ENCODE results near the gene NUB1.

The NUB1 gene

DNA sequence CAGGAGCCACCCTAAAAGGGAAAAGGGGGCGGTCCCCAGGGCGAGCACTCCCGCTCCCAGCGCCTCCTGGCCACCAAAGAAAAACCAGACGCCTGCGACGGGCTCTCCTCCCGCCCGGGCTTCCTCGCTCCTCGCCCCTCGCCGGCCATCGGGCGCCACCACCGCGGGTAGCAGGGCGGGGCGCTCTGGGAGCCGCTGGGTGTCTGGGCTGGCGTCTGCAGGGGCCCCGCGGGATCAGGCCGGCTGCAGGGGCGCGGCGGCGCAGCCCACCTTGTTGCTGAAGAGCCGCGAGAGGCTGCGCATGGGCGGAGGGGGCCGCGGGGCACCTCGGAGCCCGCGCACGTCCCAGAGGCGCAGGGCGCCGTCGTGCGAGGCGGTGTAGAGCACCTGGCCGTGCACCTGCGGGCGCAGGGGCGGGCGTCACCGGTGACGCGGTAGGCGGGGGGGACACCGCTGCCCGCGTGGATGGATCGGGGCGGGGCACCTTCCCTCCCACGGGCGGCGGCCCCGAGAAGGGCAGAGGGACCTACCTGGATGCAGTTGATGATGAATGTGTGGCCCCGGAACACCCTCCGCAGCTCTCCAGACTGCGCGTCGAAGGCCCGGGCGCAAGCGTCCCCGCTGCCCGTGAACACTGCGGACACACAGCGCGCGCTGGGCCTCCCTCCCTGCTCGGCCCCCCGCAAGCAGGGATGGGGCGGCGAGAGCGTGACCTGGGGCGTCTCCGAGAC lies 39.9 kb downstream of the NUB1 start:
- no peak overlapping the region for H3K4me3 ChIP-seq (ENCODE audit: low read depth in 1 of 2, low read length in 2 of 2)
- no peaks in the 10 kb centered on the region for H3K79me2 ChIP-seq (ENCODE audit: insufficient read depth, low read length)
- ATAC-seq (ENCODE audit: insufficient read depth, low read depth) (no peak), DNase-seq (no peak)
- H4K20me1 ChIP-seq (ENCODE audit: insufficient read depth, low read length): no peaks in the 10 kb centered on the region
- no peak overlapping the region for H3K4me2 ChIP-seq (ENCODE audit: insufficient read depth, low read length)
- no peaks in the 10 kb centered on the region for H3K27me3 ChIP-seq (ENCODE audit: insufficient read depth, low read length, poor library complexity)
- H2AFZ ChIP-seq (ENCODE audit: low read depth, low read length): no peak overlapping the region
- TF ChIP-seq, protein P1, sequence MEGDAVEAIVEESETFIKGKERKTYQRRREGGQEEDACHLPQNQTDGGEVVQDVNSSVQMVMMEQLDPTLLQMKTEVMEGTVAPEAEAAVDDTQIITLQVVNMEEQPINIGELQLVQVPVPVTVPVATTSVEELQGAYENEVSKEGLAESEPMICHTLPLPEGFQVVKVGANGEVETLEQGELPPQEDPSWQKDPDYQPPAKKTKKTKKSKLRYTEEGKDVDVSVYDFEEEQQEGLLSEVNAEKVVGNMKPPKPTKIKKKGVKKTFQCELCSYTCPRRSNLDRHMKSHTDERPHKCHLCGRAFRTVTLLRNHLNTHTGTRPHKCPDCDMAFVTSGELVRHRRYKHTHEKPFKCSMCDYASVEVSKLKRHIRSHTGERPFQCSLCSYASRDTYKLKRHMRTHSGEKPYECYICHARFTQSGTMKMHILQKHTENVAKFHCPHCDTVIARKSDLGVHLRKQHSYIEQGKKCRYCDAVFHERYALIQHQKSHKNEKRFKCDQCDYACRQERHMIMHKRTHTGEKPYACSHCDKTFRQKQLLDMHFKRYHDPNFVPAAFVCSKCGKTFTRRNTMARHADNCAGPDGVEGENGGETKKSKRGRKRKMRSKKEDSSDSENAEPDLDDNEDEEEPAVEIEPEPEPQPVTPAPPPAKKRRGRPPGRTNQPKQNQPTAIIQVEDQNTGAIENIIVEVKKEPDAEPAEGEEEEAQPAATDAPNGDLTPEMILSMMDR (IDR thresholded peaks at IDR 0.05; ENCODE audit: borderline replicate concordance, extremely low read depth, low read length, poor library complexity, severe bottlenecking): no peak
- no peak for TF ChIP-seq EZH2 (IDR thresholded peaks at IDR 0.05; ENCODE audit: borderline replicate concordance, low read depth, low read length, severe bottlenecking)
- no peaks in the 10 kb centered on the region for H3K9me3 ChIP-seq (ENCODE audit: insufficient read depth, low read length, severe bottlenecking)
- no peak overlapping the region for H3K27ac ChIP-seq (ENCODE audit: low read length)
- no peak overlapping the region for H3K9ac ChIP-seq (ENCODE audit: low read depth, low read length)
- H3K4me1 ChIP-seq (ENCODE audit: insufficient read depth, low read length): no peaks in the 10 kb centered on the region
- peaks cover 31% of the 10 kb centered on the region for H3K36me3 ChIP-seq (ENCODE audit: insufficient read depth, low read length)

DNA sequence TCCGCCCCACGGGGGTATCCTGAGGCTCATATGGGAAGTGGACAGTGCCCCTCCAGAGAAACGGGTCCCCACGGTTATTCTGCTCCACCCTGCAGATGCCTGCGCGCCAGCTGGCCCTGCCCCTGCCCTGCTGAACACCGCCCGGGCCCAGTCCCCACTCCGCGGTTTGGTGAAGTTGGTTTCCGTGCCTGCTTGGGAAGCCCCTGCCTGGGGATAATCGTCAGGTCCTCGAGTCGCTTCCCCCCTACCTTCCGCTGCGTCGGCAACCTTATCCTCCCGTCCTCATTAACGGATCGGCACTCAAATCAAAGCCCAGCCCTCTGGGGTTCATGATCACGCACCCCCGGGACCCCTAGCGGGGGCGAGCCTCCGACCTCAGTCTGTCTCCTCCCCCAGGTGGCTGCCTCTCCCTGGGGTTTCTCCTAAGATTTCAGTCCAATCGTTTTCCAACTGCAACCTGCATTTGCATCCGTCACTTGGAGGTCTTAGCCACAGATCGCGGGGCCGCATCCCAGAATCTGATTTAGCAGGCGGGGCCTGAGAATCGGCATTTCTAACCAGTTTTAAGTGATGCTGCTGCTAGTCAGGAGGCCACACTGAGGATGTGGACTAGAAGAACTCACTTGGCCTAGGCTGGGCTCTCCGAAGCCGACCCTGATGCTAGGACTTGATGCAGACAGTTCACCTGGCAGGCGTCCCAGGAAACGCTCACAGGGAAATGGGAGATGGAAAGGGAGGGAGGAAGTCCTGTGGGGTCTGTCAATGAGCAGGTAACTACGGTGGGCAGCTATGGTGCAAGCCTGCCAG lies 40.7 kb downstream of the NUB1 start:
- no peak overlapping the region for H3K9ac ChIP-seq (ENCODE audit: low read depth, low read length)
- no peaks in the 10 kb centered on the region for H3K4me1 ChIP-seq (ENCODE audit: insufficient read depth, low read length)
- peaks cover 24% of the 10 kb centered on the region for H3K36me3 ChIP-seq (ENCODE audit: insufficient read depth, low read length)
- no peaks in the 10 kb centered on the region for H4K20me1 ChIP-seq (ENCODE audit: insufficient read depth, low read length)
- ATAC-seq (ENCODE audit: insufficient read depth, low read depth) (no peak), DNase-seq (no peak)
- H3K27ac ChIP-seq (ENCODE audit: low read length): no peak overlapping the region
- no peaks in the 10 kb centered on the region for H3K79me2 ChIP-seq (ENCODE audit: insufficient read depth, low read length)
- no peak overlapping the region for H3K4me2 ChIP-seq (ENCODE audit: insufficient read depth, low read length)
- no peak overlapping the region for H2AFZ ChIP-seq (ENCODE audit: low read depth, low read length)
- H3K27me3 ChIP-seq (ENCODE audit: insufficient read depth, low read length, poor library complexity): no peaks in the 10 kb centered on the region
- H3K4me3 ChIP-seq (ENCODE audit: low read depth in 1 of 2, low read length in 2 of 2): no peak overlapping the region
- TF ChIP-seq, protein P1 (IDR thresholded peaks at IDR 0.05; ENCODE audit: borderline replicate concordance, extremely low read depth, low read length, poor library complexity, severe bottlenecking): no peak
- no peak for TF ChIP-seq EZH2 (IDR thresholded peaks at IDR 0.05; ENCODE audit: borderline replicate concordance, low read depth, low read length, severe bottlenecking)
- no peaks in the 10 kb centered on the region for H3K9me3 ChIP-seq (ENCODE audit: insufficient read depth, low read length, severe bottlenecking)

GRCh38 chr7:151383638-151384351 lies 42.2 kb downstream of the NUB1 start:
- H3K27ac ChIP-seq (ENCODE audit: low read length): no peak overlapping the region
- H4K20me1 ChIP-seq (ENCODE audit: insufficient read depth, low read length): no peaks in the 10 kb centered on the region
- H3K79me2 ChIP-seq (ENCODE audit: insufficient read depth, low read length): no peaks in the 10 kb centered on the region
- ATAC-seq (ENCODE audit: insufficient read depth, low read depth): no peak
- H3K4me2 ChIP-seq (ENCODE audit: insufficient read depth, low read length): no peak overlapping the region
- no peaks in the 10 kb centered on the region for H3K4me1 ChIP-seq (ENCODE audit: insufficient read depth, low read length)
- peaks cover 11% of the 10 kb centered on the region; the same call in 1 of the 2 replicates for H3K36me3 ChIP-seq (ENCODE audit: insufficient read depth, low read length)
- H2AFZ ChIP-seq (ENCODE audit: low read depth, low read length): no peak overlapping the region
- H3K9me3 ChIP-seq (ENCODE audit: insufficient read depth, low read length, severe bottlenecking): no peaks in the 10 kb centered on the region
- no peak for DNase-seq
- no peaks in the 10 kb centered on the region for H3K27me3 ChIP-seq (ENCODE audit: insufficient read depth, low read length, poor library complexity)
- no peak for TF ChIP-seq EZH2 (IDR thresholded peaks at IDR 0.05; ENCODE audit: borderline replicate concordance, low read depth, low read length, severe bottlenecking)
- TF ChIP-seq, protein P1 (IDR thresholded peaks at IDR 0.05; ENCODE audit: borderline replicate concordance, extremely low read depth, low read length, poor library complexity, severe bottlenecking): no peak
- no peak overlapping the region for H3K4me3 ChIP-seq (ENCODE audit: low read depth in 1 of 2, low read length in 2 of 2)
- H3K9ac ChIP-seq (ENCODE audit: low read depth, low read length): no peak overlapping the region
